COR-L47 (cell line): ENCODE results near the gene CDH23.

ENCODE experiments used
- DNase-seq: peaks from one replicate; lab custom pipeline; 2025; lab: John Stamatoyannopoulos, UW

The CDH23 gene

DNA sequence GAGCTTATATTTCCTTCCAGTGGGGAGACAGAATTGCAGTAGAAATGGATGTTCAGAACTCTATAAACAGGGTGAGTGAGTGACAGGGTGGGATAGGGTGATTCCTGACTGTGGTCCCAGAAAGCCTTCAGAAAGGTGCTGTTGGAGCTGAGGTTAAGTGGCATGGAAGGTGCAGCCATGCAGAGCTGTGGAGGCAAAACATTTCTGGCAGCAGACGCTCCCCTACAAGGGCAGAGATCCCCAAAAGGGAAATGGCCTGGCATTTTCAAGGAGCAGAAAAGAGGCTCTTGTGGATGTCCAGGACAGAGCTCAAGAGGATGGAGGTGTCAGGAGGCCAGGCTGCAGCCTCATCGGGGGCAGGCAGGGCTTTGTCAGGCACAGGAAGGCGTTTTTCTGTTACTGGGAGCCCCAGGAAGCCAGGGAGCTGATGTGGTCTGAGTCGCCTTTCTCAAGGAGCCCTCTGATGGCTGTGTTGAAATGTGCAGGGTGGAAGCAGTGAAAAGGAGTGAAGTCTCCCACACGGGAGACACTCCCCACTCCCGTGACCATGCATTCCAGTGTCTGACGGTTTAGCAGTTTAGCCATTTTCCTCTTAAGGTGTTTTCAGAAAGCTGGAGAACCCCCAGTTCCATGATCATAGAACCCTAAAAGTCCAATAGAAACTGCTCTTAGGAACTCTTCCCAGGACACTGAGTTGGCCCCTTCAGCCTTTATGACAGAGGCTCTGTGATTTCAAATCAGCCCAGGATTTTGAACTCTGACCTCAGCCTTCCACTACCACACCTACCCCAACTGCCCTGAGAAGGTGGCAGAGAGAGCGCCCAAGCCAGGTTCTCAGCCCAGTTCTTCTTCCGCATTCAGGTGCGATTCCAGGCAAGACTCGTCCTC is 226.6 kb downstream of the CDH23 start:
- DNase-seq, result no peak

DNA sequence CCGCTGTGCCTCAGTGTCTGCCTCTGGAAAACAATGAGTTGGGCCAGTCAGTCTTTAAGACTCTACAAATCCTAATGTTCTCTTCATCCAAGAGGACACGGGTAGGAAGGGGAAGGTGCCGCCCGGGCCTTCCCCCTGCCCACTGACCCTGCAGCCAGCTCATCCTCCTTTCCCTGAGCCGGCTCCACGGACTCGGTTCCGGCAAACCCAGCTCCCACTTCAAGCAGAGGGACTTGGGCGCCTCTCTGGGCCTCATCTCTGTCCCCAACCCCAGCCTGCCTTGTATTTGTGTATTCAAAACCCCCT is 227.2 kb downstream of the CDH23 start:
- no peak for DNase-seq

DNA sequence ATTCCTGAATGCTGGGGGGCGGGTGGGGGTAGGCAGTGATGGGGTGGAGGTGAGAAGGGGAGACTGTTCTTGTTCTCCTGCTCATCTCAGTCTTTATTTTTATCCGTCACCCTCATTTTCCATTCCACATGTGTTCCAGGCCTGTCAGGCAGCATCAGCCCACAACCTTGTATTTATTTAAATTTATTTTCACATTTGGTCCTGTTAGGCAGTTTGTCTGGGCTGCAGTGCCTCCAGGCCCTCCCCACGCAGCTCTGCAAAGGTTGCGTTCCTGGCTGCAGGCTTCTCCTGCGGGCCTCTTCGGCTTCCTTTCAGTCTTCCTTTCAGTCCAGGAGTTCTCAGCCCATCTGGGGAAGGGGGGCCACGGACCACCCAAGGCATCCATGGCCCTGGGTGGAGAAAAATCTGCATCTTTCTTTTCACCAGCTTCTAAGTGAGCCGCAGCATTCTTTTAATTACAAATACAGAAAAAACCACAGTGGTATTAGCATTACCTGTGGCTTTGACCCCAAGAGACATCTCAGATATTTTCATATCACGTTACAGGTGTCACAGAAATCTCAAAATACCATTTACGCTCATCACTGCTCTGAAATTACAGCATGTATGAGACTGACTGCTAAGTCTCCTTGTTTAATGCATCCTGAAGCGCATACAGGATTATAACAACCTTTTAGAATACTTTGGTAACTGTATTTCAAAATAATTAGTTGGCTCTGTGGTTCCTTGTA is 228.9 kb downstream of the CDH23 start:
- no peak for DNase-seq

DNA sequence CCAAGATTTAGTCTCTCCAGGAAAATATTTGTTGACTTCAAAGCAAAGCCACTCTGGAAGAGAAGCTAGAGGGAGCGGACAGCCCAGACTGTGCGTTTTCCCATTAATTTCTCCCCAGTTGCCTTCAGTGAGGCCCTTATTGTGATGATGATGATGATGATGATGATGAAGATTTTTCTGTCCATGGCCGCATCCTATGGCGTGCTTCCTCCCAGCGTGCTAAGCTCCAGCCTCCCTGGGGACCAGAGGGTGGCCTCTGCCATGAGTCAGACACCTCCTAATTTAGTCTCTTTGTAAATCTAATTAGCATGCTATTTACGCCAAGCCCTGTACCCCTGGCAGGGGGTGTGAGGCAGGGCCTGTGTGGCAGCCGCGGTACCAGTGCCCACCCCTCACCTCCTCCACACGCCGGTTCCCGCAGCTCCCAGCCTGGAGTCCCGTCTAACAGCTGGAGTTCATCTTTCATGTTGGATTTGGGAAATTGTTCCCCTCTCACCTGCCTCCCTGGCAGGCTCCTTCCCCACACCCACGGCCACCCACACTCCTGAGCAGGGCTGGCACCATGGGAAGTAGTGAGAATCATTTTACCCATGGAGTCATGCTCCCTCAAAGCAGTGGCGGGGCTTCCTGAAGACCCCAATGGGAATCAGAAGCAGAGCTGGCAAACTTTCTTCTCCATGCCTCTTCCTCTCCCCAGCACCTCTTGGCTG is 230.7 kb downstream of the CDH23 start:
- no peak for DNase-seq

DNA sequence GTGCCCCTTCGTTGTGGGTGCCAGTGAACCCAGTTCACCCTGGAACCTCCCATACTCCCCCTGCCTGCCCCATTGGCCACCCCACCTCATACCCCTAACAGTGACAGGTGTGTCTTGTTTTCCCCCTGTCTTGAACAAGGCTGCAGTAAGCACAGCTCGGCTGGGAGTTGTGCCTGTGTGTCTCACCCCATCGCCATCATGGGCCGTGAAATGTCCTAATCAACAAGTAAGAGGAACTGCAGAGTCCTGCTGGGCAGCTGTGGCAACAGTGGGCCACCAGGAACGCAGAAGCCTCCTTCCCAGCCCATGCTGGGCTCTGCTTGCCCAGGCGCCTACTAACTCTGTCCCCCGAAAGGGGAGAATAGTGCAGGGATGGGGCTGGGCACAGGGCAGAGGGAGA is 231.2 kb downstream of the CDH23 start:
- no peak for DNase-seq

DNA sequence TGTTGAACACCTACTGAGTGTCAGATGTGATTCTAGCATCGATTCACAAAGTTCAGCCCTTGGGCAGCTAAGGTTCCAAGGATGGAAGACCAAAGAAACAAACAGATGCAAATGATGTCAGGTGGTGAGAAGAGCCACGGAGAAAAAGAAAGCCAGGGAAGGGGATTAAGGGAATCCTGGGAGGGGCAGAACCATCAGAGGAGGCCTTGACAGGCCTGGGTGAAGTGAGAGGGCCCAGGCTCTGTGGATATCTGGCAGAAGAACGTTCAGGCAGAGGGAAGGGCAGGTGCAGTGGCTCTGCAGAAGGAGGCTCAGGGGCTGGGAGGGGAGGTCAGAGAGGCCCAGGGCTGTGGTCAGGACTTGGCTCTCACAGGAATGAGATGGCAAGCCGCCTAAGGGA is 232.4 kb downstream of the CDH23 start:
- no peak for DNase-seq

DNA sequence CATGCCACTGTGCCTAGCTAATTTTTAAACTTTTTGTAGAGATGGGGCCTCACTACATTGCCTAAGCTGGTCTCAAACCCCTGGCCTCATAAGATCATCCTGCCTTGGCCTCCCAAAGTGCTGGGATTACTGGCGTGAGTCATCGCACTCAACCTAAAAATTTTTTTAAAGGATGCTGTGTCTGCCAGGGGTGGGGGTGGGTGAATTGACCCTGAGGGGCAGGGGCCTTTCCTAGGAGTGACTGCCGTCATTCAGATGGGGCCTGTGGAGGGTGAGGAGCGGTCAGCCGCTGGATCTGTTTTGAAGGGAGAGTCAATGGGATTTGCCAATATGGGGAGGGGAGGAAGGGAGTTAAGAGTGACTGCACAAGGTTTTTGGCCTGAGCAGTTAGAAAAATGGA is 233.4 kb downstream of the CDH23 start:
- DNase-seq, result no peak

DNA sequence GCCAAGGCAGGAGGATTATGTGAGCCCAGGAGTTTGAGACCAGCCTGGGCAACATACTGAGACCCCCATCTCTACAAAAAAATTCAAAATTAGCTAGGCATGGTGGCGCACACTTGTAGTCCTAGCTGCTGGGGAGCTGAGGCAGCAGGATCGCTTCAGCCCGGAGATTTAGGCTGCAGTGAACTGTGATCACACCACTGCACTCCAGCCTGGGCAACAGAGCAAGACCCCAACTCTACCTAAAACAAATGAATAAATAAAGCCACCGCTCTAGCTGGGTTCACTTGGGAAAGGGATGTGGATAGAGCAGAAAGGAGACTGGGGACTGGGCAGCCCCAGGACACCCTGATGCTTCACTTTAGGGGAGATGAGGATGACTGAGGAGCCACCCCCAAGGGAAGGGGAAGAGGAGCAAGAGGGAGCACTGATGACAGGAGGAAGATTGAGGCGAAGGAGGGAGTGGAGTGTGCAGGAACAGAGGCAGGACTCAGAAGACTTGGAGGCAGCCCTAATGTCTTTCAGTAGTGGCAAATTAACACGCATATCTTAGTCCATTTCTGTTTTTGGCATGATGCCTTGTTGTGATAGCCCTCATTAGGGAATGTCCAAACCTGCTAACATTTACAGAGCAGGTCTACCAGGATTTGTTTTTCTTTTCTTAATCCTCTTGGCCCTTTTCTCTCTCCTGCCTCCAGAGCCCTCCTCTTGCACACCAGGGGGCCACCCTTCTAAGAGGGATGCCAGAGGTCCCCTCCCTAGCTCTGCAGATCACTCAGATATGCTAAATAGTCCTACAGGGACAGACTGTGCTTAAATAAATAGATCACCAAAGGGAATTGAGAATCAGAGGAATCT is 234.5 kb downstream of the CDH23 start:
- no peak for DNase-seq

DNA sequence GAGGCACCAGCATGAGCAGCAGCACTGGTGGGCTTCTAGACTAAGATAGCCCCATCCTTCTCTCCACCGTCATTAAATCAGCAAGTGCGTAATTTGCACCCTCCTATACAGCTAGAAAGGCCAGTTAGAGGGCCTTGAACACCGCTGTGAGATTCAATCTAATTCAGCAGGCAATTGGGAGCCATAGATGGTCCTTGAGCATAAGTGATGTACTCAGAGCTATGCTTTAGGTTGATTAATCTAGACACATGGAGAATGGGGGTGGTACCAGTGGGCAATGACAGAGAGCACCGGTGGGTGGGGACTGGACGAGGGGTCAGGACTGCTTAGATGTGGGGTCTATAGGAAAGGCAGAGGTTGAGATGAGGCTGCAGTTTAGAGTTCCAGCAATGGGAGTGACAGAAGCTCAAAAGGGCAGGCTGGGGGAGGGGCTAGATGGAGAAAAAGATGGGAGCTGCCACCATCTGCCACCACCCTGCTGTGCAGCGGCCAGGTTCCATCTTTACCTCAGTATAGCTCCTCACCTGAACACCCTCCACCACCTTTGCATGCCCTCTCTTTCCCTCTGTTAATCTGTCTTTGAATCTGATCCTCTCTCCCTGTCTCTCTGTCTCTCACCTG is 235.6 kb downstream of the CDH23 start:
- DNase-seq, result no peak

DNA sequence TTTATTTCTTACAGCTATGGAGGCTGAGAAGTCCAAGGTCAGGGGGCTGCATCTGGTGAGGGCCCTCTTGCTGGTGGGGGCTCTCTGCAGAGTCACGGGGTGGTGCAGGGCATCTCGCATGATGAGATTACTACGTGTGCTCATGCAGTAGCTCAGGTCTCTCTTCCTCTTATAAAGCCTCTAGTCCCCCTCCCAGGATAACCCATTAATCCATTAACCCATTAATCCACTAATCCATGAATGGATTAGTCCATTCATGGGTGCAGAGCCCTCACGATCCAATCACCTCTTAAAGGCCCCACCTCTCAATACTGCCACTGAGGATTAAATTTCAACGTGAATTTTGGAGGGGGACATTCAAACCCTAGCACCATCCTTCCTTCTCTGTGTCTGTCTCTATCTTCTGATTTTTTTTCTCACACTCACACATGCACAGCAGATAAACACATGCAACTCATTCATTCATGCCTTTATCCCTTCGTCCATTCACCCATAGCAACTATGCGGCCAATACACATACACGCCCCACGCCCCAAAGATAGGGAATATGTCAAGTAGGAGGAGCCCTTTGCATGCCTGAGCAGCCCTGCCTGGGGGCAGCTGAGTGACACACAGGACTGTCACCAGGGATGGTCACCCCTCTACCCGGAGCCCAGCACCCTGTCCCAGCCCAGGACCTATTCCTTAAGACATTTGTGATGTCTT is 236.3 kb downstream of the CDH23 start:
- no peak for DNase-seq

DNA sequence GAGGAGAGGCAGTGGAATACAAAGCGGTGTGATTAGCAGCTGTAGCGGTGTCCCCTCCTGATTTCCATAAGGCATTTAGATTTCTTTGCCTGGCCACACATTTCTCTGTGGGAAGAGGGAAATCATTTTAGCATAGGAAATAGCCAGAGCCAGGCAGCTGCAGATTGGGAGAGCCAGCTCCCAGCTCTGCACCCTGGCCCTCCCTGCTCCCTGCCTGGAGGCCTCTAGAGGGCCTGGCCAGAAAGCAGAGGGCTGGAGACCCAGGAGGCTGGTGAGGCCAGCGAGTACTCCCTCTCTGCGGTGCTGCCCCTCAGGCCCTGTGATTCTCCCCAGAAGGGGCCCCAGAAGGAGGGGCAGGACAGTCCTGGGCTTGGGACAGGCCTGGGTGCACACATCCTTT is 237.2 kb downstream of the CDH23 start:
- no peak for DNase-seq

DNA sequence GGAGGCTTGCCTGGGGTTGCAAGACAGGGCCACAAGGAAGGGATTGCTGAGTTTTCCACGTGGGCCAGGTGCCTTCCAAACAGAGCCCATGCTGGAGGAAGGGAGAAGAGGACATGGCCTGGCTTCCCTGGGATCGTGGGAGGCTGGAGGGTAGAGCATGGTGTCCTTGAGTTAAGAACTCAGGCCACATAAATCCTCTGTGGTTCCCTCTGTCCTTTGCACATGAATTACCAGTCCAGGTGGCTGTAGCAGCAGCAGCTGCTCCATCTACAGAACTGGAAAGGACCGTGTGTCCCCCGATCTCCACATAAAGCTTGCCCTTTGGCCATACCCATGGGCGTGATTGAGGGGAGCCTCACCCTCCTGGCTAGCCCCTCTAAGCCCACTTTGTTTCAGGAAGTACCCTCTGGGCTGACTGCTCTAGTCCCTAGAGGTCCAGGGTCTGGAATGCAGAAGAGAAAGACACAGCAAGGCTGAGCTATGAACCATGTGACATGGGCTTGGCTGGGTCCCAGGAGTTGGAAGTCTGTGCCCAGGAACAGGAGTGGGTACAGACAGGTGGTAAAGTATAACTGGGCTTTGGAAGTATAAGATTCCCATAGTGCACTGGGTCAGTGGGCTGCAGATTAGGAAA is 237.9 kb downstream of the CDH23 start:
- no peak for DNase-seq

DNA sequence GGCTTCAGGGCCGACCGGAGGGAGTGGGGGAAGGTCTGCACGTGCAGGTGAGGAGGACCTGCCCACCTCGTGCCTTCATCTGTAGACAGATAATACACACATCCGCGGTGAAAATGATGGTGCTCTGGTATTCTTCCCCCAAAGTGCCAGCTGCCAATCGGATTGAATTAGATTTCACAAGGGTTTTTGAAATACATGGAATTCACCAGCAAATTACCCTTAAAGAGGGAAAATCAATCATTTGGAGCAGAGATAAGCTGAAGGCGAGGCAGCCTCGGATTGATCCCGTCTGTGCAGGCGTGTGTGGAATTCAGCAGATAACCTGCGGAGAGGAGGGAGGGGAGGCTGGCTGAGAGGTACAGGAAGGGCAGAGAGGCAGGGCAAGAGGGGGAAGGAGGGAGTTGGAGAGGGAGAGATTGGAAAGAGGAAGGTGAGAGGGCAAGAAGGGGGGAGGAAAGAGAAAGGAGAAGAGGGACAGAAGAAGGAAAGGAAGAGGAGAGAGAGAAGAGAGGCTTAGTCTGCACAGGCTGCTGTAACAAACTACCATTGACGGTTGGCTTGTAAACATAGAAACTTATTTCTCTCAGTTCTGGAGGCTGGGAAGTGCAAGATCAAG is 238.6 kb downstream of the CDH23 start:
- no peak for DNase-seq

DNA sequence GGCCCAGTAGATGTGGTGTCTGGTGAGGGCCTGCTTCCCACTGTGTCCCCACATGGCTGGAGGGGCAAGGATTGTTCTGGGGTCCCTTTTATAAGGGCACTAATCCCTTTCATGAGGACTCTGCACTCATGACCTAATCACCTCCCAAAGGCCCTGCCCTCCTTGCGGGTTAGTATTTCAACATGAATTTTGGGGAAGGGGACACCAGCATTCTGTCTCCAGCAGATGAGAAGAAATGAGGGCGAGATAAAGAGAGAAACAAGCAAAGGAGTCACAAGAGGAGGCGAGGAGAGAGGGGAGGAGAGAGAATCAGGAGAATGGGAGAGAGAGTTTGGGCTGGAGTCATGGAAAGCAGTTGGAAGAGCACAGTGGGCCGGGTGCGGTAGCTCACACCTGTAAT is 239.1 kb downstream of the CDH23 start:
- DNase-seq, result no peak

DNA sequence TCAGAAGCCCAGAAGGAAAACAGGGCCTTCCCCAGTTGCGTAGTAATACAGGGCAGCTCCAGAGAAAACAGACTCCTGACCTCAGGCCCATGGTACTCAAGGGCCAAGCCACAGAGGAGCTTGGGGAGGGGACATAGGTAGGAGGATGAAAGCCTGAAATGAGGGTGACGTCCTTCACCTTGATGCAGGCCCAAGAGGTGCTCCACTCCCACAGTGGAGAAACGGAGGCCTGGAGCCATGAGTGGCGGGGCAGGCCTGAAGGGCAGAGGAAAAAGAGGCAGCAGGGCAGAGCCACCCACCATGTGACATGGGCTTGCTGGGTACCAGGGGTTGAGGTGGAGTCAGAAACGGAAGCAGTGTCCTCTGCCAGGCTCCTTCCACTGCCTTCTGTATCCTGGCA is 239.9 kb downstream of the CDH23 start:
- DNase-seq, result no peak

DNA sequence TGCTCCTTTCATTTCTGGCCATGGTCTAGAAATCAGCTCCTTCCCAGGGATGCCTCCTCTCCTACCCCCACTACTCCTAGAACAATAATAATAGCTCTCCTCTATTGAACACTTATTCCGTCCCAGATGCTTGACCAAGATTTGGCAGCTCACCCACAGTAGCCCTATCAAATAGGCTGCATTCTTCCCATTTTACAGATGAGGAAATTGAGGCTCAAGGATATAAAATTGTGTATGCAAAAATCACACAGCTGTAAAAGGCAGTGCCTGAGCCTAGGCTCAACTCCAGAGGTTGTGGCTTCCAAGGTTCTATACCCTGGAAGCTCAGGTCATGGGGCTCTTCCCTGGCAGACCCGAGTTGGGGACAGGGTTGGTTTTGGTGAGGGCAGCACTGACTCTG is 240.6 kb downstream of the CDH23 start:
- no peak for DNase-seq

DNA sequence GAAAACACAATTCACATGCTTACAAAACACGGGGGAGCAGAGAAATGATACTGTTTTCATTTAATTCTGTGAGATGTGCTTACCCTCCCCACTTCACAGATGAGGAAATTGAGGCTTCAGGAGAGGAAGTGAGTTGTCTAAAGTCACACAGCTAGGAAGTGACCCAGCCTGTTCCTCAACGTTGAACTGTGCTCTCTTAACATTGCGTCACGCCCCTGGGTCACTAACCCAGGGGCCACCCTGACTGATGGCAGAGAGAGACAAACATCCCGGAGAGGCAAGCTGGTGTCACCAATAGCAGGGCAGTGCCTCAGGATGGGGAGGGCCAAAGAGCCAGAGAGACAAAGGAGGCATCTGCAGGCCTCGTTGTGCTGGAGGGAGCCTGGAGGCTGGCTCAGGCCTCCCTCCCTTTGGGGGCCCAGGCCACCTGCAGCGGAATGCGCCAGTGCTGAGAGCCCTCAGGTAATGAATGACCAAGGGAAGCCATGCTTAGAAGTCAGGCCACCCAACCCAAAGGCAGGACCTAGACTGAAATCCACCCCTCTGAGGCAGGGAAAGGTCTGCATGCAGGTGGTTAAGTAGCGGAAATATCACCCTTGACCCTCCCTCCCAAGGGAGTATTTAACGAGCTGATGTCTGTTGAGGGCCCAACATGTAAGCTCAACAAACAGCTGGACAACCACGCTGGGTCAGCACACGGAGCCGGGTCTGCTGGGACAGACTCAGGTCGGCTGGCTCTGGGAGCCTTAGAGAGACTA is 241.5 kb downstream of the CDH23 start:
- DNase-seq, result no peak

DNA sequence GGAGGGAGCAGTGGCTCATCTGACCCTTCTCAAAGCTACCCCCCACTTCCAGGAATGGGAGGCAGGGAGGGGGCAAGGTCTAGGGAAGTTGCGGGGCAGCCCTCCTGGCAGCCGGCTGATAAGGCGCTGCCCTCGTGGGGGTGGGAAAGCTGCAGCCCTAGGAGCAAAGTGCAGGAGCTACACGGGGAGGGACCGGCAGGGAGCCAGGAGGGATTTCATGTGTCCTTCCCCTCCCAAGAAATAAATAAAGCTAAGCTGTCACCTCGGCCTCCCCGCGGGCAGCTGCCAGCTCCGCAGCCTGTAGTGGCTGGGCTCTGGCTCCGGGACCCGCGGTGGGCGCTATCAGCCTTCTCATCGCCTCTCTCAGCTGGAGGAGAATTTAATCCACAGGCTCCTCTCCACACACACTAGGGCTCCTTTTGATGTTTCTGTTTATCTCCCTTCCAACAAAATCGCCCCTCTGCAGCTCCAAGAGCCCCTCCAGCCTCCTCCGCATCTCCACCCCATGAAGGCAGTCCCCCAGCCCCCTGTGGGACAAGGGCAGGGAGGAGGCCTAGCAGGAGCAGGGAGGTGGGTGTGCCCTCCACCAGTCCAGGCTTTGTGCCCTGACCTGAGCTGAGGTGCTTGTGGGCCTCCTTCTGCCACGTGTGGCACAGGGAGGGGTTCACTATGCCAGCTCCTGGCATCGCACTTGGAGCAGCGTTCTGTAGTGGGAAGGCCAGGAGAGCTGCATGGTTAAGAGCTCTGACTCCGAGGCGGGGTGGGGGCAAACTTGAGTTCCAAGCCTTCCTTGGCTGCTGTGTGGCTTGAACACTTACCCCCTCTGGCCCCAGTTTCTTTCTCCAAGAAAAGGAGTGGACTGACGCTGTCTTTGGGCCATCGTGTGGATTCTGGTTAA is 242.4 kb downstream of the CDH23 start:
- no peak for DNase-seq
